K562 (cell line): ENCODE data around the gene HMCN2. TPM values are rescaled to one million over a fixed set of nuclear protein-coding genes. Genes with fewer than 3 reads are reported as not detected.
A peak's percentile ranks its signal among the peaks of the same experiment; 100 is the strongest.

Experiments
- CBX1 ChIP-seq: sonication (generic); IDR thresholded peaks from 2 replicates; pipeline ENCODE4 v1.6.1; 2016; ENCODE audit warnings: antibody characterized with exemption, low read depth, mild to moderate bottlenecking
- CREB3L1 ChIP-seq: fragments of 450-650 bp; IDR thresholded peaks from 2 replicates; pipeline ENCODE4 v1.6.1; 2014; ENCODE audit warnings: low read depth, mild to moderate bottlenecking, moderate library complexity, borderline replicate concordance
- E2F1 ChIP-seq: sonication (generic); formaldehyde crosslinking; IDR thresholded peaks from 2 replicates; pipeline ENCODE4 v1.8.1; 2023; ENCODE audit warnings: mild to moderate bottlenecking, missing genetic modification reagents, moderate library complexity
- E2F3 ChIP-seq: fragments of 250-450 bp; sonication (Bioruptor Pico); IDR thresholded peaks from 2 replicates; pipeline ENCODE4 v1.4.0; 2020; ENCODE audit warnings: mild to moderate bottlenecking
- FOXJ3 ChIP-seq: sonication (generic); formaldehyde crosslinking; IDR thresholded peaks from 2 replicates; pipeline ENCODE4 v1.4.0; 2020; ENCODE audit warnings: mild to moderate bottlenecking, missing genetic modification reagents
- HDAC3 ChIP-seq: fragments of 450-650 bp; IDR thresholded peaks from 2 replicates; pipeline ENCODE4 v1.6.1; 2018; ENCODE audit warnings: borderline replicate concordance, mild to moderate bottlenecking, moderate library complexity; ENCODE audit not compliant: partially characterized antibody
- MEIS2 ChIP-seq: fragments of 450-650 bp; IDR thresholded peaks from 2 replicates; pipeline ENCODE4 v1.6.1; 2014; ENCODE audit warnings: mild to moderate bottlenecking; ENCODE audit not compliant: partially characterized antibody
- MYC ChIP-seq, 2 experiments: fragments of 250-450 bp in 1 of 2; sonication (Bioruptor Pico) in 1 of 2; IDR thresholded peaks; 2 replicates each; pipeline versions ENCODE4 v1.5.1 to v1.6.1; 2012 to 2021; ENCODE audit warnings: low read depth in 2 of 2, borderline replicate concordance in 1 of 2, improper control_type of control experiment in 1 of 2, low read length in 1 of 2, mild to moderate bottlenecking in 1 of 2, moderate library complexity in 1 of 2
- NELFE ChIP-seq: IDR thresholded peaks from 2 replicates; pipeline ENCODE4 v1.6.1; 2011; ENCODE audit warnings: mild to moderate bottlenecking; ENCODE audit not compliant: insufficient read depth, insufficient read length
- RBFOX2 ChIP-seq: fragments of 200-400 bp; formaldehyde crosslinking; IDR thresholded peaks from 2 replicates; pipeline ENCODE4 v1.6.1; 2017; ENCODE audit warnings: low read depth, mild to moderate bottlenecking, low read length, moderate library complexity
- SREBF2 ChIP-seq: sonication (generic); formaldehyde crosslinking; IDR thresholded peaks from 2 replicates; pipeline ENCODE4 v1.4.0; 2020; ENCODE audit warnings: mild to moderate bottlenecking, missing genetic modification reagents
- ZNF695 ChIP-seq: fragments of 450-650 bp; formaldehyde crosslinking; IDR thresholded peaks from 2 replicates; pipeline ENCODE4 v1.4.0; 2020; ENCODE audit warnings: mild to moderate bottlenecking, moderate library complexity
- polyA plus RNA-seq, 8 experiments: library from polyadenylated mRNA; depleted of rRNA in 4 of 8; stranded (reverse) in 5 of 8; unstranded in 3 of 8; fragments of >200 nt; fragmentation: Nextera tagmentation in 2 of 8; fragmentation: Illumina TruSeq in 1 of 8; extraction: Ambion mirVana in 2 of 8; extraction: Trizol in 1 of 8; gene quantifications; 2 replicates each; pipeline versions ENCODE4 v1.2.1 to v1.2.3, GENCODE V29; 2011 to 2014; ENCODE audit warnings: inconsistent platforms in 1 of 8, missing spikeins in 1 of 8
- total RNA-seq, 7 experiments: library from RNA; depleted of rRNA in 6 of 7; stranded (reverse); fragments of >200 nt in 6 of 7; fragmentation: Illumina TruSeq in 2 of 7; extraction: Trizol in 2 of 7; gene quantifications; 2 replicates each; pipeline versions ENCODE4 v1.2.1 to v1.2.3, GENCODE V29; 2011 to 2021; ENCODE audit warnings: low replicate concordance in 1 of 7
- TF ChIP-seq, protein P1 (sequence below): fragments of 450-650 bp; formaldehyde crosslinking; IDR thresholded peaks from 2 replicates; pipeline ENCODE4 v1.4.0; 2022; ENCODE audit warnings: mild to moderate bottlenecking, moderate library complexity
- TF ChIP-seq, protein P2 (sequence below): fragments of 250-450 bp; sonication (Bioruptor Pico); IDR thresholded peaks from 2 replicates; pipeline ENCODE4 v1.5.0; 2021

Gene HMCN2
- total and polyA plus RNA-seq, 9 of the 15 experiments (the other 6 are each of a cell fraction or from before 2014, with no cell fraction given): 0.01 TPM; not detected in 8

DNA sequence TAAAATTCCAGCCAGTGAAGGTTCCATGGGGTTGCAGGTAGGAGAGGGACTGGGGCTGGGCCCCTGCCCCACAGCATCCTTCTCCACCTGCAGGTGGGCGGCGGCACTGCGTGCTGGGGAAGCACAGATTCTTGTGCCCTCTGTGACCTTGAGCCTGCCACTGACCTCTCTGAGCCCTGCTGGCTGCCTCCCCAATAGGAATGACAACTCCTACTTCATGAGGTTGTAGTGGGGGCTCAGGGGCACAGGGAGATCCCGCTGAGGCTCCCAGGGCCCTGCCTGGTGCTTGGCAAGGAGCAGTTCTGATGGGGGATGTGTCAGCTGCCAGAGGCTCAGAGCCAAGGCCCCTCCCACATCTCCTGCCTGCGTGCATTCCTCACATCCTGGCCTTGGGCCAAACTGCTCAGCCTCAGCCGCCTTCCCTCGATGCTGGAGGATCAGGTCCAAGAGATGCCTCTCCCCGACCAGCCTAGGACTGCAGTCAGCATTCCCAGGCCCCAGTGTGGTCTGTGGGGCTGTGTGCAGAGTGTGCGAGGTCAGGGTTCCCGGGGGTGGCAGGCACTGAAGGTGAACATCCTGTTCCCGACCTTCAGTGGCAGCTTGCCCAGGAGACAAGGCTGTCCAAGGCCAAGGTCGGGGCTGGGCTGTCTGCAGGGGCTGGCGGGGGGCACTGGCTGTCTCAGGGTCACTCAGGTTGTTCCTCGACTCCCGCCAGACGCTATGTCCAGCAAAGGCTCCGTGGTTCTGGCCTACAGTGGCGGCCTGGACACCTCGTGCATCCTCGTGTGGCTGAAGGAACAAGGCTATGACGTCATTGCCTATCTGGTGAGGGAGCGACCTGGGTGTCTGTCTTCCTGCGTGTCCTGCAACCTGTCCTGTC, 186.2 kb downstream of the HMCN2 start (continued):
- TF ChIP-seq E2F3 (CRISPR knock-in tag) (no peak), FOXJ3 (CRISPR knock-in tag) (no peak), MEIS2 (no peak), CBX1 (no peak), ZNF695 (CRISPR knock-in tag) (no peak), HDAC3 (no peak), SREBF2 (CRISPR knock-in tag) (no peak), CREB3L1 (no peak), E2F1 (CRISPR knock-in tag) (no peak), NELFE (no peak), MYC (IDR thresholded peaks at IDR 0.05; ENCODE audit: low read depth, low read length) (0 out of 2 replicates have a peak, but pooled peaks have one; percentile 13), MYC (CRISPR knock-in tag; IDR thresholded peaks at IDR 0.05; ENCODE audit: borderline replicate concordance, low read depth) (no peak), RBFOX2 (peak; percentile 22; the same call in 1 of the 2 replicates)
- TF ChIP-seq, protein P1, sequence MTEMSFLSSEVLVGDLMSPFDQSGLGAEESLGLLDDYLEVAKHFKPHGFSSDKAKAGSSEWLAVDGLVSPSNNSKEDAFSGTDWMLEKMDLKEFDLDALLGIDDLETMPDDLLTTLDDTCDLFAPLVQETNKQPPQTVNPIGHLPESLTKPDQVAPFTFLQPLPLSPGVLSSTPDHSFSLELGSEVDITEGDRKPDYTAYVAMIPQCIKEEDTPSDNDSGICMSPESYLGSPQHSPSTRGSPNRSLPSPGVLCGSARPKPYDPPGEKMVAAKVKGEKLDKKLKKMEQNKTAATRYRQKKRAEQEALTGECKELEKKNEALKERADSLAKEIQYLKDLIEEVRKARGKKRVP (CRISPR knock-in tag): no peak
- TF ChIP-seq, protein P2, sequence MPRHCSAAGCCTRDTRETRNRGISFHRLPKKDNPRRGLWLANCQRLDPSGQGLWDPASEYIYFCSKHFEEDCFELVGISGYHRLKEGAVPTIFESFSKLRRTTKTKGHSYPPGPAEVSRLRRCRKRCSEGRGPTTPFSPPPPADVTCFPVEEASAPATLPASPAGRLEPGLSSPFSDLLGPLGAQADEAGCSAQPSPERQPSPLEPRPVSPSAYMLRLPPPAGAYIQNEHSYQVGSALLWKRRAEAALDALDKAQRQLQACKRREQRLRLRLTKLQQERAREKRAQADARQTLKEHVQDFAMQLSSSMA: no peak
